Activated CD8-positive, alpha-beta T cell treated with anti-CD3 and anti-CD28 coated beads for 36 hours (primary cell): ENCODE measurements around the gene PSMB2. TPM values are rescaled to one million over a fixed set of nuclear protein-coding genes. Genes with fewer than 3 reads are reported as not detected.

Experiments used
- ATAC-seq: fragments of 200-7000 bp; cut with Tn5 transposase; one replicate; pipeline ENCODE4 v1.10.0; 2021; ENCODE audit warnings: mild to moderate bottlenecking, moderate library complexity
- CTCF ChIA-PET: fragments of 350-600 bp; sonication (Branson Sonifier 250); formaldehyde crosslinking; loops from one replicate; lab custom pipeline; 2021; ENCODE audit warnings: antibody characterized with exemption; lab: Charles Lee
- POLR2A ChIA-PET: fragments of 350-600 bp; sonication (Branson Sonifier 250); formaldehyde crosslinking; loops from one replicate; lab custom pipeline; 2021; ENCODE audit warnings: antibody characterized with exemption; lab: Charles Lee
- DNase-seq: peaks from one replicate; pipeline ENCODE4 v3.0.0-alpha.2; 2020
- H3K27ac Mint-ChIP-seq: one replicate; pipeline ENCODE4 v1.8.0; 2021; ENCODE audit warnings: mild to moderate bottlenecking, mixed read lengths
- H3K27me3 Mint-ChIP-seq: one replicate; pipeline ENCODE4 v1.8.0; 2021; ENCODE audit warnings: mixed read lengths
- H3K36me3 Mint-ChIP-seq: one replicate; pipeline ENCODE4 v1.8.0; 2021; ENCODE audit warnings: low read depth, mixed read lengths
- H3K4me1 Mint-ChIP-seq: one replicate; pipeline ENCODE4 v1.8.0; 2021; ENCODE audit warnings: low read depth, mixed read lengths
- H3K4me3 Mint-ChIP-seq: one replicate; pipeline ENCODE4 v1.8.0; 2021; ENCODE audit warnings: mild to moderate bottlenecking, moderate library complexity, mixed read lengths
- H3K9me3 Mint-ChIP-seq: one replicate; pipeline ENCODE4 v1.8.0; 2021; ENCODE audit warnings: mixed read lengths
- CTCF ChIP-seq: fragments of 200-600 bp; IDR thresholded peaks from one replicate; pipeline ENCODE4 v1.8.0; 2022; ENCODE audit warnings: antibody characterized with exemption, mild to moderate bottlenecking
- intact Hi-C: fragments of 100-400 bp; cut with micrococcal nuclease; formaldehyde crosslinking; loops from one replicate; pipeline ENCODE4 v1.10.0; 2022
- total RNA-seq, 2 experiments: library from RNA; stranded (reverse); gene quantifications; one replicate each; pipeline ENCODE4 v1.2.3, GENCODE V29; 2021

PSMB2 gene
- total RNA-seq, 2 experiments from 2014 or later, result 92.9 to 94.2 TPM

GRCh38 chr1:35554266-35555211, 86.8 kb downstream of the PSMB2 start:
- CTCF ChIA-PET, result interaction anchor here (1.4 to 9.7 kb wide), 2 partner anchors 10 to 103 kb away, joined by 3 to 105 read pairs; no protein-coding TSS in a partner anchor
- no peaks in the 10 kb centered on the region for H3K9me3 Mint-ChIP-seq

GRCh38 chr1:35553851-35554250, 87.5 kb downstream of the PSMB2 start:
- Mint-ChIP-seq H3K9me3 (no peaks in the 10 kb centered on the region), H3K4me1 (peaks cover 34% of the 10 kb centered on the region), H3K27me3 (no peaks in the 10 kb centered on the region), H3K4me3 (no peak overlapping the region), H3K27ac (no peak overlapping the region), H3K36me3 (peaks cover 20% of the 10 kb centered on the region)
- intact Hi-C loops, result loop anchor here (10.0 kb wide), 1 partner anchor 359 kb away; the partner anchor contains the start of gene SFPQ
- CTCF ChIA-PET, result interaction anchor here (1.4 to 9.7 kb wide), 2 partner anchors 11 to 102 kb away, joined by 3 to 105 read pairs; no protein-coding TSS in a partner anchor
- ATAC-seq (no peak), DNase-seq (no peak)
- no peak for TF ChIP-seq CTCF
- POLR2A ChIA-PET, result interaction anchor here (0.6 kb wide), 1 partner anchor 153 kb away, joined by 3 read pairs; no protein-coding TSS in a partner anchor

More at GRCh38 chr1:35554266-35555211, 86.8 kb downstream of the PSMB2 start:
- POLR2A ChIA-PET, result interaction anchor here (0.6 kb wide), 1 partner anchor 152 kb away, joined by 3 read pairs; no protein-coding TSS in a partner anchor
- ATAC-seq (no peak), DNase-seq (no peak)
- Mint-ChIP-seq H3K4me1 (peaks cover 37% of the 10 kb centered on the region), H3K27me3 (no peaks in the 10 kb centered on the region), H3K27ac (no peak overlapping the region), H3K36me3 (peaks cover 20% of the 10 kb centered on the region), H3K4me3 (no peak overlapping the region)
- intact Hi-C loops, result loop anchor here (10.0 kb wide), 1 partner anchor 360 kb away; the partner anchor contains the start of gene SFPQ
- TF ChIP-seq CTCF, result no peak

Other genes starting within 250 kb of the PSMB2 start
- 10 to 100 TPM; 22.8 to 30.9 TPM for gene KIAA0319L, start 84.1 kb downstream of the PSMB2 start, total RNA-seq
- gene NCDN, start 83.7 kb downstream of the PSMB2 start, total RNA-seq, result 10 to 100 TPM; 17.3 to 17.5 TPM
- under 1 TPM; 0.56 to 0.58 TPM for gene TFAP2E, start 68.2 kb downstream of the PSMB2 start, total RNA-seq
- gene C1orf216, start 77.4 kb upstream of the PSMB2 start, total RNA-seq, result 10 to 100 TPM; 10.4 to 11.0 TPM
- gene CLSPN, start 128.5 kb upstream of the PSMB2 start, total RNA-seq, result 10 to 100 TPM; 50.8 to 52.5 TPM
- gene AGO4, start 166.5 kb upstream of the PSMB2 start, total RNA-seq, result 1 to 10 TPM; 3.8 to 3.9 TPM
- 10 to 100 TPM; 33.0 to 34.2 TPM for gene AGO1, start 241.7 kb upstream of the PSMB2 start, total RNA-seq